Vagina (tissue), 2 donors: Measurements from ENCODE around the gene SLC25A28.

Experiments used
- CTCF ChIP-seq, 3 experiments: fragments of 450-650 bp in 2 of 3; fragments of 200-600 bp in 1 of 3; sonication (generic) in 1 of 3; IDR thresholded peaks; one replicate each; pipeline ENCODE4 v1.5.1; 2017 to 2019; ENCODE audit warnings: antibody characterized with exemption in 3 of 3, mild to moderate bottlenecking in 2 of 3, moderate library complexity in 2 of 3
- POLR2A ChIP-seq, 2 donors: fragments of 450-650 bp; IDR thresholded peaks; one replicate each; pipeline ENCODE4 v1.6.1; 2017; ENCODE audit warnings: antibody characterized with exemption in 2 of 2, mild to moderate bottlenecking in 2 of 2, moderate library complexity in 2 of 2
- POLR2AphosphoS5 ChIP-seq, 2 donors: sonication (generic); formaldehyde crosslinking; IDR thresholded peaks; one replicate each; pipeline ENCODE4 v1.9.0; 2017; ENCODE audit warnings: antibody characterized with exemption in 2 of 2, mild to moderate bottlenecking in 2 of 2, low read depth in 1 of 2; ENCODE audit not compliant: insufficient read depth in 1 of 2

GRCh38 chr10:99654390-99655175, 34.3 kb upstream of the SLC25A28 start:
- no peak for TF ChIP-seq POLR2A (IDR thresholded peaks at IDR 0.05)
- TF ChIP-seq CTCF (IDR thresholded peaks at IDR 0.05): no peak
- TF ChIP-seq POLR2AphosphoS5 (IDR thresholded peaks at IDR 0.05; ENCODE audit: insufficient read depth in 1 of 2, low read depth in 1 of 2): peak in 1 of 2 donors; percentile 54
